Stimulated activated CD4-positive, alpha-beta T cell treated with anti-CD3 and anti-CD28 coated beads, TNF-alpha, amount 100 ng/mL, for 24 hours (primary cell): ENCODE data around the gene RIMS3.
A peak's percentile ranks its signal among the peaks of the same experiment; 100 is the strongest.
"Not testable (repeated sequence)": the region's sequence is repeated elsewhere in the genome, so short reads cannot be mapped to it uniquely, and the experiment has no call there.

Experiments used
- DNase-seq, 3 experiments: peaks; one replicate each; pipeline ENCODE4 v3.0.0-alpha.2; 2020; ENCODE audit warnings: low read depth in 3 of 3

Gene RIMS3

DNA sequence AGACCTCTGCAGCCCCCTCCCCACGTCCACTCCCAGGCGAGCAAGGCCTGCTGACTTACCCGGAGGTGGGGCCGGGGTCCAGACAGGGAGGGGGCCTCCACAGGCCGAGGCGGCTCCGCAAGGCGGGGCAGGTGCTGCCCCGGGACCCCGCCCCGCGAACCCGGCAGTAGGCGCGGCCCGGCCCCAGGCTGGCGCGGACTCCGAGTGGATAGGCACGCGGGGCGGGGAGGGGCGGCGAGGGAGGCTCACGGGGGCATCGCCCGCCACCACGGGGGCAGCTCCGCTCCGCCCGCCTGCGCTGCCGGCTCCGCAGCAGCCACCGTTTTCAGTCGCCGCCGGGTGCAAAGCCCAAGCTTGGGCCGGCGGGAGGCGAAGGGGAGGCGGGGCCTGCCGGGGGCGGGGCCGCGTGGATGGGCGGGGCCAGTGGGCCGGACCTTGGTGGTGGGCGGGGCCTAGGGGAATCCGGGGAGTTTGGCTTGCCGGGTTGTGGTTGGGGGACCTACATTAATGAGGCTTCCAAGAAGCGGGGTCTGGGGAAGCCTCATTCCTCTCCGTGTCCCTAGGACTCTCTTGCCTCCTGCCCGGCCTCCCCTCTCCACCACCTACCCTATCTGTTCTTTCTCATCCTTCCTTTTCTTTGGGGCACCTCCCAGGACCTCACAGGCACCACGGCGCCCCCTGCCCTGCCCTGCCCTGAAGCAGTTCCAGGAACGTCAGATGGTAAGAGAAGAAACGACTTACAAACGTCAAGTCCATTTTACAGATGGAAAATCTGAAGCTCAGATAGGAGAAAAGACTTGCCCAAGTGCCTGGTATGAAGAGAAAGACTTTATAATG lies at the start of gene RIMS3:
Gene RIMS3 (minus strand): TSS at position 348 of the 837 bp plus-strand sequence. CDS start 23,757 bp downstream, outside the sequence.
- DNase-seq: peak; percentile 68 to 81 (median 76)

- no peak for DNase-seq
Measured at GRCh38 chr1:40712997-40713396, 47.5 kb upstream of the RIMS3 start.

DNA sequence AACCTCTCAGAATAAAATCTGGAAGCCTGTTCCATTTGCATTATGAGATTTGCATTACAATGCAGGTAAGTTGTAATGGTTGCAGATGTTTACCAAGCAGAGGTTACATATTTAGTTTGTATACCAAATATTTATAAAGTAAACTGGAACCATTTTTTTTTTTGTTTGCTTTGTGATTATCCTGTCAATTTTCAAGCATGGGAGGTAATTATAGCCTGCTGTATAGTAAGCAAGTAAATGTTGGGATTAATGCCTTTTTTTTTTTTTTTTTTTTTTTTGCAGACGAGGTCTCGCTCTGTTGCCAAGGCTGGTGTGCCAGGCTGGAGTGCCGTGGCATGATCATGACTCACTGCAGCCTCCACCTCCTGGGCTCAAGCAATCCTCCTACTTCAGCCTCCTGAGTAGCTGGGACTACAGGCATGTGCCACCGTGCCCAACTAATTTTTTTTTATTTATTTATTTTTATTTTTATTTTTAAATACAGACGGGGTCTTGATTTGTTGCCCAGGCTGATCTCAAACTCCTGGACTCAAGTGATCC lies 47.0 kb upstream of the RIMS3 start:
- DNase-seq: no peak

DNA sequence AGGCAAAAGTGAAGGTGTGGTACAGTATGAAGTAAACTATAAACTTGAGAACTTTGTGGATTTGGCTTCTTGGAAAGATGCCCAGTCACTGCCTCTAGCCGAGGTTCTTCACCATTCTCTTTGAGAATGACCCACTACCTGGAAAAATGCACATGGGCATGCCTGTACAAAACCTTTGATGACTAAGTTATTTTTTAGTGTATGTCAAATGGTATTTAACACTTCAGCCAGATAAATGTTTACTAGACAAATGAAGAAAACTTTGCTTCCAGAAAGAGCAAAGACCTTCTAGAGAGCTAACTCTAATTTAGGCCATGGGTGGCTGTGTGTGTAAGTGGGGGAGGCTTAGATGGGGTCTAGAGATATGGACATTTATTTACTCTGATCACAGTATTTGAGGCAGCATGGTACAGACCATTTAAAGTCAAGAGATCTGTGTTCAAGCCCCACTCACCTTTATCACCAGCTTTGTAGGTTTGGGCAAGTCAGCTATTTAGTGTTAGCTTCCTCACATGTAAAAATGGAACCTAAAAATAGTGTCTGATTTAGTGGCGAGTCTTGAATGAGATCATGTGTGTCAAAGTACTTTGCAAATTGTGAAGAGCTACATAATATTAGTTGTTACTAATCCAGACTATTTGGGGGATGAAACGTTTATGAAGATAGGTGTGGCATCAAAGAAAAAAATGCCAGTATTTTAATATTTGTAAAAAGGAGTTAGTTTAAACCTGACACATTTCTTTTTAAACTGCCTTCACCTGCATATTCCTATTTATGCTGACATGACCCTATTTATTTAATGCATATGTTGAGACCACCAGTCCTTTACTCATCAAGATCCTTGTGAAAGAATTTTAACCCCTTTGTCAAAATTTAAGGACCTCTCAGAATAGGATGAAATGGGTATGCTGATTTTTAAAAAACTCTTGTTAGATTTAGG lies 46.3 kb upstream of the RIMS3 start:
- no peak for DNase-seq

- no peak for DNase-seq
Measured at GRCh38 chr1:40710581-40711315, 45.3 kb upstream of the RIMS3 start.

DNA sequence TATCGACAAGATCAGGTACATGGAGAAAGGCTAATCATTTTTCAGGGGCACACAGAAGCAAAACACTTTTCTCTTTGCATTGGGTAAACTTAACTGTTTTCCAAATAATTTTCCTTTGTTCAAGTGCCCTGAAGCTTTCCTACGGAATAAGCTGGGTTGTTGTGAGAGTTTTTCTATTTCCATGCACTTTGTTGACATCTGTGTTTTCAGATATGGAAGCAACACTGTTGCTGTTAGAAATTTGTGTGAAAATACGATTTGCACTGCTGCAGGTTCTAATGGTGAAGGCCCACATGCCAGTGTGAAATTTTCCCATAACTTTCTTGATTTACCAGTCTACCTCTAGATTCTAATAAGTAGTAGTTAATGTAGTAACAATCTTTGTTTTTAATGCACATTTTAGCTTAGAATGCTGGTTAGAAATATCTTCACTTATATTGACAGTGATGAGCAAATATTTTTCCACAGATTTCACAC lies 44.4 kb upstream of the RIMS3 start:
- DNase-seq: no peak

DNA sequence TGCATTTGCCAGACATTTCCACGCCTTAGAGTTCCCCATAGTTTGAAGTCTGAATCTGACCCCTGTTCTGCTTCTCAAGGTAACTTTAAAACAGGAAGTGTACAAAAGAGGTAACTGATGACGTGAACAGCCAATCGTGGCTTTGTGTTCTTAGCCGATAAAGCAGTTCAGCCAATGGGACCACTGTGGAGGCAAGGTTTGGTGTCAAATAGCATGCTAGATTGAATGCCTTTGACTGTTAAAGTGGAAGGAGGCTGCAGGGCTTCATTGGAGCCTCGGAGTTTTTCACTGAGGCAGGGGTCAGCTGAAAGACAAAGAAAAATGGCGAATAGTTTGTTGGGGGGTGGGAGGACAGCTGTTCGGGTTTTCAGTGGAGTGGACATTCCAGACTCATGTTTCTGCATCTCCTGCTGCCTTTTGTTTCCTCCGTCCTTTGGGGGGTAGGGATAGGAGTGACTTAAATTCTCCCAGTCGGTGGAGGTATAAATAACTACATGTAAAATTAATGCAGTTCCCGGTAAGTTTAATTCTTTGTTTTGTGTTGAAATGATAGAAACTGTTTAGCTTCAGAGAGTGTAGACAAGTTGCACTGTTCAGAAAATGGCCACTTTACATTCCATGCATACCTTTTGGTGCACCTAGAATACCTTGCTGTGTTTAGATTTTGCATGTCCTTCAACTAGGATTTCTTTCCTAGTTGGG lies 43.8 kb upstream of the RIMS3 start:
- DNase-seq: peak; percentile 29 to 49 (median 41)

DNA sequence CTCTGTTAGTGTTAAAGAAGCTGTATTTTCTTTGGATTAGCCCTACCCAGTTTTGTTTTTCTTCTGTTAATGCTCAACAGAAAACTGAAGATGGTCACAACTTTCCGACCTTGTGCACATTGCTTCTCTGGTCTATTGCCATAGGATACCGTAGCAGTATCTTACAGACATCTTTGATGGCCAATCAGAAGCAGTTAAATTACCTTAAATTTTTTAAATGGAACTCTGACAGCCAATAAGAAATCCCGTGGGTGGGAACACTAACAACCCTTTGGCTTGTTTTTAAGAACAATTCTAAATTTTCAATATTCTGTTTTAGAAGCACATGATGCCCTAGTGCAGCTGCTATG lies 43.2 kb upstream of the RIMS3 start:
- DNase-seq: no peak

DNA sequence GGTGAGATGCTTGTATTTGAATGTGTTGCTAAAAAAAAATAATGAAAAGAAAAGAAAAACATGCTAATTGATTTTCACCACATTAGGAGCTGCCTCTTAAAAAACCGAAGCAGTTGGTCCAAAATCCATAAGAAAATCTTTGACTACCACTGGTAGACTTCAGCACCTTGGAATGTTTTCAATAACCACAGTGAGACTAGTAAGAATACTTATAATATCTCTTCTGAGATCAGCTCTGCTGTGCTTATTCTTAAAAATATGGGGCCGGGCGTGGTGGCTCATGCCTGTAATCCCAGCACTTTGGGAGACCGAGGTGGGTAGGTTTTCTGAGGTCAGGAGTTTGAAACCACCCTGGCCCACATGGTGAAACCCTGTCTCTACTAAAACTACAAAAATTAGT lies 41.1 kb upstream of the RIMS3 start:
- no peak for DNase-seq

- DNase-seq: no peak
Measured at GRCh38 chr1:40704817-40705733, 39.6 kb upstream of the RIMS3 start.

DNA sequence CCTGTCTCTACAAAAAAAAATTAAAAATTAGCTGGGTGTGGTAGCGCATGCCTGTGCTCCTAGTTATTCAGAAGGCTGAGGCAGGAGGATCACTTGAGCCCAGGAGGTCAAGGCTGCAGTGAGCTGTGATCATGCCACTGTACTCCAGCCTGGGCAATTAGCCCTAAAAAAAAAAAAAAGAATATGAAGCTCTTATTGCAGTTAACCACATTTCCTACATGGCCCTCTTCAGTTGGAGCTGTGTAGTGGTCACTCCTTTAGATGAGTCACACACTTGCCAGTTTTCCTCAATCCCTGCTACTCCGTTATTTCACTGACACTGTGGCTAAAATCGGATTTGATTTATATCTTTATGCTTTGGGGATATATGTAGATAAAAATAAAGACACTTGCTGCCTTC lies 37.8 kb upstream of the RIMS3 start:
- DNase-seq: no peak

- DNase-seq: not testable (repeated sequence)
Measured at GRCh38 chr1:40702810-40703209, 37.3 kb upstream of the RIMS3 start.

DNA sequence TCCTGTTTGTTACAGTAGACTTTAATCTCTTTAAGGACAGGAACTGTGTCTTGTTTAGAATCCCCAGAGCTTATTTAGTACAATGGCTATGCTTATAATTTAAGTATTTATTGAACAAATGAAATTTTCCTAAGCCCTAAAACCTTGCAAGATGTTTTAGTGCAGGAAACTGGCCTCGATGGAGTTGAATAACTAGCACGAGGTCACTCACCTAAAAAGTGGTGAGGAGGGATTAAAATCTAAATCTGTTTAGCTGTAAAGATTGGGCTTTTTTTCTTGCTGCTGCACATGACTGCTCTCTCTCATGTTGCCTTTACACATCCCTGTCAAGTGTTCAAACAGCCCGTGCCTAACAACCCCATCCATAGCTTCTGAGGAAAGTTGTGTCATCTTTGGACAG lies 36.2 kb upstream of the RIMS3 start:
- no peak for DNase-seq

DNA sequence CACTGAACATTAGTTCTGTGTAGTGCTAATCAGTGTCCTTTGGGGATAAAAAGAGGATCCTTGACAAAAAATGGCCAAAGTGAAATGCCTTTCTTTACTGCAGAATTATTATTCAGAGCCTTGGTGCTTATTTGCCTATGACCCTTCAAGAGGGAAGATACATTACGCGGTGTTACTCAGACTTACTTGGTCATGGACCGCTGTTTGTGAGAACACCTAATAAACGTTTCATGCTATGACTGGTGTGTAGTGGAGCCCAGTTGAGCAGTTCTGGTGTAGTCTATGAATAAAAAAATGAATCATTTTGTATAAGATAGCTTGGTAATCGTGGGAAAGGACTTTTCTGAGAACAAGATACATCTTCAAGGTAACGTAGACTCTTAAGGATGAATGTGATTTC lies 34.3 kb upstream of the RIMS3 start:
- no peak for DNase-seq

DNA sequence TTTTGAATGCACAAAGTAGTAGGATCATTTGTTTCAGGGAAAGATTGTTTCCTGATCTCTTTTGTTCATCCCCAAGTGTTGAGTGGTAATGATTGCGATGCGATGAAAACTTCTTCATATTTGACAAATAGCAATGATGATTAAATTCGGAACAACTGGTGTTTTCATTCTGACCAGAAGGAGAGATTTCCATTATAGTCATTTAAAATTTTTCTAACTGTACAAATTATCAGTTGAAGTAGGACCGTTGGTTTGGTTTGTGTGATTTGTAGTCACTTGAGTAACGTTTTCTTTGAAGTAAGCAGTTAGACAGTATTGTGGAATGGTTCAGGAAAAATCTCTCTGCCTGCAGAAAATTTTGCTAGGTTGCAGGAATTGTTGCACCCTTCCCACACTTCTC lies 32.0 kb upstream of the RIMS3 start:
- DNase-seq: no peak

- DNase-seq: no peak
Measured at GRCh38 chr1:40696294-40696693, 30.8 kb upstream of the RIMS3 start.

DNA sequence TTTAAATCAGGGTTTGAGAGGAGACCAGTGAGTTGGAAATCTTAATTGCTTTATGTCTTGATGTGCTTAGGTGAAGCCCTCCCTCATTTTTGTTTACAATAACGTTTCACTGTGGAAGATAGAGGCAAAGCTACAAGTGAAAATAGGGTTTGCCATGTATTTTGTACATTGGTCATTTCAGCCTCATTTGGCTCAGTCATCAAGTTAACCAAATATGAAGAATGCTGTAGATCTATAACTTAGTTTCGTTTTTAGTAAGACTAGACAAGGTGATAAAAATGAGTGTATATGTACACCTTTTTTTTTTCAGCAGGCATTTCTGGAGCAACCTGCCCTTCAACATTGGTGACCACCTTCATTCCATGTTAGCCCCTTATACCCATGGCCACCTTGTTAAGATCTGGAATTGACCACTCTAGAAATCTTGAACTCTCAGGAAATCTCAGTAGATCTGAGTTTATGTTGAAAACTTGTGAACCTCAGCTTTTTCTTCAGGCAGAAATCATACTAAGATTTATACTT lies 28.9 kb upstream of the RIMS3 start:
- DNase-seq: no peak

DNA sequence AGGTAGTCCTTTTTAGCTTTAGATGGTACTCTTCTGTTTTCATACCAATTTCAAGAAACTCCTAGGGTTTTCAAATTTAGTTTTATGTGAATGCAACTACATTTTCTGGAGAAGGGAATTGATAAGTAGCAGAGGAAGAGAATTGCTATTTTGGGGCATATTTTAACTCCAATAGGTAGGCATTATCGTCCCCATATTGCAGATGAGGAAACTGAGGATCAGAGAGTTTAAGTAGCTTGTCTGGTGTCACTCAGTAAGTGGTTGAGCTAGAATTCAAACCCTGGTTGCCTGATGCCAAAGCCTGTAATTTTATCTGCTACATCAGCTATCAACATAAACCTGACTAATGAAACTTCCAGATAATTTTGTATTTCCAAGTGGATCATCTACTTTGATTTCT lies 27.9 kb upstream of the RIMS3 start:
- no peak for DNase-seq

- DNase-seq: no peak
Measured at GRCh38 chr1:40692429-40692895, 27.0 kb upstream of the RIMS3 start.
